GM10266 (cell line): ENCODE data around the gene CERKL.

Experiments used
- DNase-seq: peaks from one replicate; pipeline ENCODE4 v3.0.0; 2012; ENCODE audit errors: extremely low spot score
- CTCF ChIP-seq: IDR thresholded peaks from 2 replicates; pipeline ENCODE4 v1.5.1; 2012; ENCODE audit warnings: mild to moderate bottlenecking, low read depth; ENCODE audit not compliant: control insufficient read depth, insufficient read depth; ENCODE audit errors: missing control alignments

CERKL gene

GRCh38 chr2:181685150-181685688 is 28.3 kb upstream of the CERKL start:
- TF ChIP-seq CTCF, result no peak
- DNase-seq, result no peak

GRCh38 chr2:181684454-181685149 is 27.7 kb upstream of the CERKL start:
- no peak for TF ChIP-seq CTCF
- no peak for DNase-seq

GRCh38 chr2:181683518-181684453 is 26.9 kb upstream of the CERKL start:
- TF ChIP-seq CTCF, result no peak
- no peak for DNase-seq

- TF ChIP-seq CTCF, result no peak
- no peak for DNase-seq
Observed at GRCh38 chr2:181682795-181683517, 26.1 kb upstream of the CERKL start.

- TF ChIP-seq CTCF, result no peak
- DNase-seq, result no peak
Observed at GRCh38 chr2:181682026-181682789, 25.3 kb upstream of the CERKL start.

- TF ChIP-seq CTCF, result no peak
- DNase-seq, result no peak
Observed at GRCh38 chr2:181680937-181681811, 24.3 kb upstream of the CERKL start.
